ENCODE measurements around the gene HSD17B2. TPM values are rescaled to one million over a fixed set of nuclear protein-coding genes. Genes with fewer than 3 reads are reported as not detected.

HSD17B2 gene
- total and polyA plus RNA-seq, 2 of the 4 experiments (the other 2 are of a cell fraction), result 0.12 to 0.18 TPM

GRCh38 chr16:82005027-82005830 is 29.8 kb upstream of the HSD17B2 start:
- Histone ChIP-seq H2AK5ac (ENCODE audit: low read depth, low read length) (no peak overlapping the region), H2BK20ac (ENCODE audit: low read depth, low read length) (no peak overlapping the region), H3K56ac (ENCODE audit: extremely low read depth, insufficient read depth, low read length) (no peak overlapping the region), H3K18ac (ENCODE audit: low read depth, low read length) (no peak overlapping the region), H3K36me3 (ENCODE audit: control insufficient read depth, insufficient read depth, low read length) (peaks cover 1% of the 10 kb centered on the region; the same call in 1 of the 2 replicates), H3K9ac (ENCODE audit: low read depth, low read length) (no peak overlapping the region), H3K4ac (ENCODE audit: low read depth, low read length) (no peak overlapping the region), H3K4me1 (ENCODE audit: control insufficient read depth, insufficient read depth, low read length) (no peaks in the 10 kb centered on the region), H2BK15ac (ENCODE audit: low read depth, low read length) (no peak overlapping the region), H3K14ac (replicated peaks; ENCODE audit: low read depth, low read length) (no peak overlapping the region), H2BK120ac (ENCODE audit: low read depth, low read length) (no peak overlapping the region), H4K5ac (ENCODE audit: low read depth, low read length) (no peak overlapping the region), H3K79me1 (ENCODE audit: low read depth in 1 of 2, low read length in 2 of 2) (no peaks in the 10 kb centered on the region), H2AFZ (replicated peaks; ENCODE audit: low read length, poor library complexity) (no peak overlapping the region), H2BK5ac (ENCODE audit: low read depth, low read length, poor library complexity, severe bottlenecking) (no peak overlapping the region), H3K23ac (ENCODE audit: low read depth, low read length) (no peak overlapping the region), H4K8ac (ENCODE audit: low read depth in 2 of 2, low read length in 2 of 2) (no peak overlapping the region), H3K27me3 (ENCODE audit: control insufficient read depth, insufficient read depth, low read length) (no peaks in the 10 kb centered on the region; the same call in none of the 2 replicates), H3K4me2 (ENCODE audit: low read depth, low read length) (no peak overlapping the region), H4K20me1 (ENCODE audit: insufficient read depth, low read length) (no peaks in the 10 kb centered on the region), H3K27ac (ENCODE audit: insufficient read depth, low read length) (no peak overlapping the region), H4K91ac (ENCODE audit: insufficient read depth, low read depth, low read length) (no peak overlapping the region), H3K4me3 (ENCODE audit: insufficient read depth, low read depth, low read length) (no peak overlapping the region), H2AK9ac (replicated peaks; ENCODE audit: low read depth, low read length, poor library complexity) (no peak overlapping the region), H3K9me3 (ENCODE audit: control insufficient read depth, insufficient read depth, low read length) (peaks cover 7% of the 10 kb centered on the region), H3K9me1 (ENCODE audit: insufficient read depth, low read length) (no peaks in the 10 kb centered on the region)
- no CpG with 5 or more reads among the region's 6 CpGs for WGBS, 2 experiments (ENCODE audit: extremely low coverage in 2 of 2, insufficient read length in 1 of 2)
- DNase-seq (no peak), ATAC-seq (ENCODE audit: low read depth) (no peak)
- POLR2A ChIA-PET (ENCODE audit: unreplicated experiment), result no interaction called here
- no TSS peak for BruUV-seq (replicated peaks)
- intact Hi-C loops (cut with micrococcal nuclease), result no loop called here
- no peak for TF ChIP-seq ELK1 (IDR thresholded peaks at IDR 0.05; ENCODE audit: borderline replicate concordance, low read depth, low read length)
- TF ChIP-seq RFX5 (IDR thresholded peaks at IDR 0.05; ENCODE audit: low read depth, low read length), result no peak
- TF ChIP-seq MXI1 (IDR thresholded peaks at IDR 0.05; ENCODE audit: borderline replicate concordance, low read depth, low read length), result no peak
- TF ChIP-seq RCOR1 (IDR thresholded peaks at IDR 0.05; ENCODE audit: insufficient replicate concordance, low read length), result no peak
- TF ChIP-seq, protein P1, sequence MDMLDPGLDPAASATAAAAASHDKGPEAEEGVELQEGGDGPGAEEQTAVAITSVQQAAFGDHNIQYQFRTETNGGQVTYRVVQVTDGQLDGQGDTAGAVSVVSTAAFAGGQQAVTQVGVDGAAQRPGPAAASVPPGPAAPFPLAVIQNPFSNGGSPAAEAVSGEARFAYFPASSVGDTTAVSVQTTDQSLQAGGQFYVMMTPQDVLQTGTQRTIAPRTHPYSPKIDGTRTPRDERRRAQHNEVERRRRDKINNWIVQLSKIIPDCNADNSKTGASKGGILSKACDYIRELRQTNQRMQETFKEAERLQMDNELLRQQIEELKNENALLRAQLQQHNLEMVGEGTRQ (IDR thresholded peaks at IDR 0.05; ENCODE audit: low read depth, low read length), result no peak
- TF ChIP-seq NFE2L2 (IDR thresholded peaks at IDR 0.05; ENCODE audit: low read depth, low read length), result no peak
- no peak for TF ChIP-seq CTCF (conservative IDR thresholded peaks at IDR 0.05; ENCODE audit: low read depth, low read length)
- TF ChIP-seq BHLHE40 (IDR thresholded peaks at IDR 0.05; ENCODE audit: low read depth, low read length), result no peak
- no peak for TF ChIP-seq RAD21 (IDR thresholded peaks at IDR 0.05; ENCODE audit: low read length)
- no peak for TF ChIP-seq MAZ (IDR thresholded peaks at IDR 0.05; ENCODE audit: borderline replicate concordance, low read depth, low read length)
- no peak for TF ChIP-seq CHD1 (IDR thresholded peaks at IDR 0.05; ENCODE audit: low read depth, low read length)
- TF ChIP-seq MAFK (IDR thresholded peaks at IDR 0.05; ENCODE audit: low read depth, low read length), result no peak
- CTCF ChIA-PET, result no interaction called here
- in situ Hi-C loops (cut with MboI; ENCODE audit: low sequenced_read_pairs), result no loop called here
- dilution Hi-C loops (cut with HindIII; ENCODE audit: low sequenced_read_pairs, unreplicated experiment), result no loop called here

Measured in IMR-90 (cell line).